ENCODE results near the gene CFAP210.
"Not testable (repeated sequence)": the region's sequence is repeated elsewhere in the genome, so short reads cannot be mapped to it uniquely, and the experiment has no call there.

The CFAP210 gene

DNA sequence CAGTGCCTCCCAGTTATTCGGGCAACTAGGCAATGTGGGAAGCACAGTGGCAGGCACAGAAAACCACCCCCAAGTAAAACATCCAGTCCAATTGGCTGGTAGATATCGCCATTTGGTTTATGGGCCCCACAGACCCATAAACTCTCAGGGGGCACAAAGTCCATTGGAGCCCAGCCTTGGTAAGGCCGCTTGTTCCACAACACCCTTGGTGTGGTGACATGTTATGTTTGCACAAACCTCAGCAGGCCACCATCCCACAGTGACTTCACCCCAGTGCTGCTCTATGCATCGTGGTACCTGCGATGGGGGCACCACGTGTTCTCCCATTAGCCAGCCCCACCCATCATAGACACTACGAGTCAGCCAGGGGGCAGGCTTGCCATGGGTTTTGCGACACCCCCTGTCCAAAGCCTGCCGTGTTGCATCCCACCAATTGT lies 18.6 kb upstream of the CFAP210 start:
- DNase-seq (ENCODE audit: low spot score) = no peak

DNA sequence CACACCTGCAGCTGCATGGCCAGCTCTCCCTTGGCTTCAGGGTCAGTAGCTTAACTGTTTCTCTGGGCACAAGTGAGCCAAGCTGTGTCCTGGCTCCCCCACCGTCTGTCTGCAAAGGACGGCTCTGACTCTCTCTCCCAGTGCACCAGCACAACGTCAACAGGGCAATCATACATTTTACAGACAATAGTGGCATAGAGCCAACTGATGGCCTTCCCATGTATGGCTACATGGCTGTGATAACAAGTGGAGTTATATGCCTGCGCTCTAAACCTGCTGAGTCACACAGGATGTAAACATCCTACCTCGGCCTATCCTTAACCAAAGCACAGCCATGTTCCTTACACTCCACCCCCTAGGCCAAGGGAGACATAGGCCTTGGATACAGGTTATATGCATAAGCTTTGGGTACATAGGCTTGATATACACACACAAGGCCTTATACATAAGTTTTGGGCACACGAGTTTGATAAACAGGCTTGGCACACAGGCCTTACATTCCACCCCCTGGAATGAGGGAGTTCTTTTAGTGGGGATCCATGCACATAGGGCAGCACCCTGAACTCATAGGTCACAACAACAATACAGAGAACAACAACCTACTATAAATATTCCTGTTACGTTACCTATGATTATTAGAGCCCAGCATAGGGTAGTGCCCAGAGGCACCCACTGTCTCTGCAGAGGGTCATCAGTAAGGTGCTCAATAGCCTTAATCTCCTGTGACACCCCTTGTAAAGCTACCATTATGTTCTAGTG lies 17.7 kb upstream of the CFAP210 start:
- DNase-seq (ENCODE audit: low spot score) = no peak

GRCh38 chr2:169709981-169710380 lies 15.8 kb upstream of the CFAP210 start:
- DNase-seq (ENCODE audit: low spot score) = no peak

GRCh38 chr2:169709331-169709730 lies 15.1 kb upstream of the CFAP210 start:
- DNase-seq (ENCODE audit: low spot score) = no peak

- no peak for DNase-seq (ENCODE audit: low spot score)
Measured at GRCh38 chr2:169707626-169708025, 13.4 kb upstream of the CFAP210 start.

- no peak for DNase-seq (ENCODE audit: low spot score)
Measured at GRCh38 chr2:169705927-169706326, 11.7 kb upstream of the CFAP210 start.

DNA sequence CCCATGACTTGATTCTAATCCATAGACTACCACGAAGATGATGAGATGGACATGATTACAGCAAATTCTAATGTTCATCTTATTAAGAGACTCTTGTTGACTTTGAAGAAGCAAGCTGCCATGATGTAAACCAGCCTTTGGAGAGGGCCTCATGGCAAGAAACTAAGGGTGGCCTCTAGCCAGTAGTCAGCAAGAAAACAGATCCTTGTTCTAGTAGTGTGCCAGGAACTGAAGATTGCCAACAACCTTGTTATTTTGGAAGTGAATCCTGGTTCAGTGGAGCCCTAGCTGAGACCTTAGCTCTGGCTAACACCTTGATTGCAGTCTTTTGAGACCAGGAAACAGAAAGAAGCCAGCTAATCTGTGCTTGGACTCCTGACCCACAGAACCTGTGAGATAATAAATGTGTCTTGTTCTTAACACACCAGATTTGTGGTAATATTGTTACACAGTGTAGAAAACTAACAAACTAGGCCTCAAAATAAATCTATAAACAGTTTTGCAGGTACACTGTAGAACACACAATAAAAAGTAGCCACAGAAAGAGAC lies 10.0 kb upstream of the CFAP210 start:
- no peak for DNase-seq (ENCODE audit: low spot score)

DNA sequence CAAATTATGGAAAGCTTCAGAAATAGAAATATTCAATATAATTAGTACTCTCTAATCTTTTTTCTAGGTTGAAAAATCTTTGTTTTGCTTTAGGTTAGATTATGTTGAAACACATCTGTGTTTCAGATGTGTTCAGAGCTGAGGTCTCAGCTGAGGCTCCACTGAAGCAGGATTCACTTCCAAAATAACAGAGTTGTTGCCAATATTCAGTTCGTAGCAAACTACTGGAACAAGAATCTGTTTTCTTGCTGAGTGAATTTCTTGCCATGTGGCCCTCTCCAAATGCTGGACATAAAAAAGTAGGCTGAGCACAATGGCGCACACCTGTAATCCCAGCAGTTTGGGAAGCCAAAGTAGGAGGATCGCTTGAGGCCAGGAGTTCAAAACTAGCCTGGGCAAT lies 8.8 kb upstream of the CFAP210 start:
- DNase-seq (ENCODE audit: low spot score) = no peak

DNA sequence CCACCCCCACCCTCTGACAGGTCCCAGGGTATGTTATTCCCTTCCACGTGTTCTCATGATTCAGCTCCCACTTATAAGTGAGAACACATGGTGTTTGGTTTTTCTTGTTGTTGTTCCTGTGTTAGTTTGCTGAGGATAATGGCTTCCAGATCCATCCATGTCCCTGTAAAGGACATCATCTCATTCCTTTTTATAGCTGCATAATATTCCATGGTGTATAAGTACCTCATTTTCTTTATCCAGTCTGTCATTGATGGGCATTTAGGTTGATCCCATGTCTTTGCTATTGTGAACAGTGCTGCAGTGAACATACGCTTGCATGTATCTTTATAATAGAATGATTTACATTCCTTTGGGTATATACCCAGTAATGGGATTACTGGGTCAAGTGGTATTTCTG lies 5.0 kb upstream of the CFAP210 start:
- not testable (repeated sequence) for DNase-seq (ENCODE audit: low spot score)

DNA sequence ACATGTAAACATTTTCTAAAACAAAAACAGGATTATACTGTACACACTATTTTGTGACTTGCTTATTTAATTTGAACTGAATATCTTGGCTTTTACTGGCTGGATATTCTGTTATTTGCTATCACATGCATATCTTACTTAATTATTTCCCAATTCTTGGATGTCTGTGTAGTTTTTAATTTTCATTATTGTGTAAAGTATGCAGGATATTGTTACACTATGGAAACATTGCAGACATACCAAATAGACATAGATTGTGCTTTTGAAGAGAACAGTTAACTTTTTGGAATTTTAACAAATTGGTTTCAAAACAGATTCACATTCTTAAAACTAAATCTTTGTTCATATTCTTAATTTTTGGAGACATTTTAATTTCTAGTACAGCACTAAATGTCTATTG lies 2.2 kb upstream of the CFAP210 start:
- no peak for DNase-seq (ENCODE audit: low spot score)

GRCh38 chr2:169694894-169695260 lies 672 bp upstream of the CFAP210 start:
- DNase-seq (ENCODE audit: low spot score) = no peak

DNA sequence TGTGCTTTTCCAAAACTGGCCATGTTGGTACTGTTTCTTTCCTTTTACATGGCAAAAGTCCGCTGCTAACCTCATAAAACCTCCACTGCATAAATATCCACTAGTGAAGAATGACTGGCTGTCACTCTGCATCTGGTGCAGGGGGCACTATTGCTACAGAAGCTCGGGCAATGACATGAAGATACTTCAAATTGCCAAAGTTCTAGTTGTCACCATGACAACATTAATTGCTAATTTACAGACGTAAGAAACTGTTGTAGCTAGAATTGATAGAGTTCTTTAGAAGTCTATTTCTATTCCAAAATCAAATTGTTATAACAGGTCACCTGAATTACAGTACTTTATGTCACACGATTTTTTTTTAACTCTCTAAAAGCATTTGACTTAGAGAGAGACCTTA lies 845 bp downstream of the CFAP210 start:
- no peak for DNase-seq (ENCODE audit: low spot score)

- no peak for DNase-seq (ENCODE audit: low spot score)
Measured at GRCh38 chr2:169692718-169693117, 1.5 kb downstream of the CFAP210 start.

DNA sequence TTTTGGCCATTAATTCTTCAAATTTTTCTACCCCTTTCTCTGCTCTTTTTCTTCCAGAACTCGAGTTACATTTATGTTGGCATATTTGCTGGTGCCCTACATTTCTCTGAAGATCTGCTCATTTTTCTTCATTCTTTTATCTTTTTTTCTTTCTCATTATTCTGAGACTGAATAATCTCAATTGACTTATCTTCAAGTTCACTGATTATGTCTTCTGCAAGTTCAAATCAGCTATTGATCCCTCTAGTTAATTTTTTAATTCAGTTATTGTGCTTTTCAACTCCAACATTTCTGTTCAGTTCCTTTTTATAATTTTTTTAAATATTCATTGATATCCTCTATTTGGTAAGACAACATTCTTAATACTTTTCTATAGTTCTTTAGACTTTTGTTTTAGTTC lies 3.2 kb downstream of the CFAP210 start:
- no peak for DNase-seq (ENCODE audit: low spot score)

DNA sequence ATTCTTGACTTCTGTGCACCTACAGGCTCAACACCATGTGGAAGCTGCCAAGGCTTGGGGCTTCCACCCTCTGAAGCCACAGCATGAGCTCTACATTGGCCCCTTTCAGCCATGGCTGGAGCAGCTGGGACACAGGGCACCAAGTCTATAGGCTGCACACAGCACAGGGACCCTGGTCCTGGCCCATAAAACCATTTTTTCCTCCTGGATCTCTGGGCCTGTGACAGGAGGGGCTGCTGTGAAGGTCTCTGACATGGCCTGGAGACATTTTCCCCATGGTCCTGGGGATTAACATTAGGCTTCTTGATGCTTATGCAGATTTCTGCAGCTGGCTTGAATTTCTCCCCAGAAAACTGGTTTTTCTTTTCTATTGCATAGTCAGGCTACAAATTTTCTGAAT lies 6.3 kb downstream of the CFAP210 start:
- not testable (repeated sequence) for DNase-seq (ENCODE audit: low spot score)

DNA sequence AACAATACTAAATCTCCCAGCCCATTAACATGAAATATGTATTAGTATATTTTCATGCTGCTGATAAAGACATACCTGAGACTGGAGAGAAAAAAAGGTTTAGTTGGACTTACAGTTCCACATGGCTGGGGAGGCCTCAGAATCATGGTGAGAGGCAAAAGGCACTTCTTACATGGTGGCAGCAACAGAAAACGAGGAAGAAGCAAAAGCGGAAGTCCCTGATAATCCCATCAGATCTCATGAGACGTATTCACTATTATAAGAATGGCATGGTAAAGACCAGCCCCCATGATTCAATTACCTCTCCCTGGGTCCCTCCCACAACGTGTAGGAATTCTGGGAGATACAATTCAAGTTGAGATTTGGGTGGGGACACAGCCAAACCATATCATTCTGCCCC lies 7.4 kb downstream of the CFAP210 start:
- DNase-seq (ENCODE audit: low spot score) = not testable (repeated sequence)

DNA sequence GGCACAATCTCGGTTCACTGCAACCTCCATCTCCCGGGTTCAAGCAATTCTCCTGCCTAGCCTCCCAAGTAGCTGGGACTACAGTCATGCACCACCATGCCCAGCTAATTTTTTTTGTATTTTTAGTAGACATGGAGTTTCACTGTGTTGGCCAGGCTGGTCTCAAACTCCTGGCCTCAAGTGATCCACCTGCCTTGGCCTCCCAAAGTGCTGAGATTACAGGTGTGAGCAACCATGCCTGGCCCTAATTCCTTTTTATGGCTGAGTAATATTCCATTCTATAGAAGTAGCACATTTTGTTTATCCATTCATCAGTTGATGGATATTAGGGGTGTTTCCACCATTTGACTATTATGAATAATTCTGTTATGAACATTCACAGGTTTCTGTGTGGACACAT lies 9.5 kb downstream of the CFAP210 start:
- not testable (repeated sequence) for DNase-seq (ENCODE audit: low spot score)

- no peak for DNase-seq (ENCODE audit: low spot score)
Measured at GRCh38 chr2:169684135-169684565, 10.1 kb downstream of the CFAP210 start.

- DNase-seq (ENCODE audit: low spot score) = peak; percentile 70
Measured at GRCh38 chr2:169683425-169684134, 10.6 kb downstream of the CFAP210 start.

DNA sequence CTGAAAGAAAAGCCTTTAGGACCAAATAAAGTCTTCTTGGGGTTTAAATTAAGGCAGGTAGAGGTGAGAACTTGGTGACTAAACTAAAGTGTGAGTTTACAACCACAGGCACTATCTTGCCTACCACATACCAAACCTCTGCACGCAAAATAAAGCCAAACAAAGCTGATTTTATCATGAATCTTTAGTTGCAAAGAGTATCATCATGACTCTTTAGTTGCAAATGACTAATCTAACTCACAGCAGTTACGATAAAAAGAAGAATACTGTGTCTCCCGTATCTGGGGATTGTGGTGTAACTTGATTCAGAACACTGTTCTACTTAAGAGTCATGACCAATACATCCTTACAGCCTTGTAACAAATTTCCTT lies 11.2 kb downstream of the CFAP210 start:
- DNase-seq (ENCODE audit: low spot score) = peak; percentile 91

DNA sequence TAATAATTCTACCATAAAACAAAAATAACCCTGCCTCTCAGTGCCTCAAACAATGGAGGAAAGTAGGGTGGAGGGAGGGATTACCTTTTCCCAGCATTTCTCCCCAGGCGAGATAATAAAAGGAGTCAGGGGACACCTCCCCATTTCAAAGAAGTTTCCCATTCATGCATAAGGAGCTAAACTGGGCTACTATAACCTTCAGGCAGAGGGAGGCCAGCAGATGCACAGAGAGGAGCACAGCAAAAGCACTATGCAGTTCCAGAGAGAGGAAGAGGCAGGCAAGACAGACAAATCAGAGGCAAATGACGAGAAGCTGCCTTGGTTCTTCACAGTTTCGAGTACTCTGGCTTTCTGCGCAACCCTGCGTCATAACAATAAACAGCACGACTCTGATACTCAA lies 17.4 kb downstream of the CFAP210 start:
- no peak for DNase-seq (ENCODE audit: low spot score)

DNA sequence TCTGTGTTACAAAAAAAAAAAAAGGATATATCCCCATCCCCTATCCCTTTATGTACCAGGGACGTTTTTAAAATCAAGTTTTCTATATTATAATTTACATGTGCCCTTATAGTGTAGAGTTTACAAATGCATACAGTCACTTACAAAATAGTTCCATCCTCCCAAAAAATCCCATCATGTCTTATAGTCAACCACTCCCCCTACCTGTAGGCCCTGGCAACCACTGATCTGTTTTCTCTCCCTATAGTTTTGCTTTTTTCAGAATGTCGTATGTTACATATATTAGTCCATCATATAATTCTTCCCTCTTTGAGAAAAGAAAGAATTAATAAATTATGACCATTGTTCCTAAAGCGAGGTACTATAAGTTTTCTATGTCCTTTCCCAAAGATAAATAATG lies 17.8 kb downstream of the CFAP210 start:
- DNase-seq (ENCODE audit: low spot score) = no peak

- no peak for DNase-seq (ENCODE audit: low spot score)
Measured at GRCh38 chr2:169673921-169674320, 20.3 kb downstream of the CFAP210 start.
